WERI-Rb-1 (cell line): Measurements from ENCODE around the gene ANXA5.

ENCODE experiments used
- DNase-seq: peaks from one replicate; pipeline ENCODE4 v3.0.0-alpha.2; 2020
- H3K27ac ChIP-seq: fragments of 250-450 bp; sonication (Bioruptor Pico); 2 replicates; pipeline ENCODE4 v1.5.1; 2020; ENCODE audit warnings: mild to moderate bottlenecking, moderate library complexity
- H3K27me3 ChIP-seq: fragments of 250-450 bp; sonication (Bioruptor Pico); 2 replicates; pipeline ENCODE4 v1.5.1; 2021; ENCODE audit warnings: mild to moderate bottlenecking, low read depth, moderate library complexity; ENCODE audit not compliant: insufficient read depth, severe bottlenecking
- H3K36me3 ChIP-seq: fragments of 250-450 bp; sonication (Bioruptor Pico); 2 replicates; pipeline ENCODE4 v1.5.1; 2020; ENCODE audit warnings: mild to moderate bottlenecking, moderate library complexity
- H3K4me3 ChIP-seq: 2 replicates; pipeline ENCODE4 v1.5.1; 2011; ENCODE audit warnings: low read depth, mild to moderate bottlenecking, control low read depth, low read length
- H3K9me3 ChIP-seq: fragments of 250-450 bp; sonication (Bioruptor Pico); 2 replicates; pipeline ENCODE4 v1.5.1; 2021; ENCODE audit warnings: mild to moderate bottlenecking, moderate library complexity; ENCODE audit not compliant: severe bottlenecking
- CTCF ChIP-seq: IDR thresholded peaks from 2 replicates; pipeline ENCODE4 v1.5.1; 2011; ENCODE audit warnings: low read depth, mild to moderate bottlenecking, control low read depth, inconsistent platforms, low read length

ANXA5 gene

DNA sequence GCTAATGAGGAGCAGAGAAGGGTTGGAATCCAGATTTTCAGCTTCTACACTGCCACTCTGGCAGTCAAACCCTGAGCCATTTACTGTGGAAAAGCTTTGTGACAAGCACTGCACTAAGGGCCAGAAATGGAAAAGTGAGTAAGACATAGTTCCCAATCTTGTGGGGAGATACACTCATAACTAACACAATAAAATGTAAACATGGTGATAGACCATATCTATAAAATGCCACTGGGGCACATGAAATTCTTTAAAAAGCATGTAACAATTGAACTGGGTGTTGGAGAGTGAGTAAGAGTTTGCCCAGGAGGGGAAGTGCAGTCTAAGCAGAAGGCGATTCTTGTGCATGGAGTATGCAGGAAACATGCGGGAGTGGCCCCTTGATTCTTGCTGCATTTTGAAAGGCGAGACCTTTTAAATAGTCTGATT lies 32.0 kb upstream of the ANXA5 start:
- DNase-seq: no peak
- no peak overlapping the region for H3K4me3 ChIP-seq
- TF ChIP-seq CTCF: no peak
- no peaks in the 10 kb centered on the region for H3K27me3 ChIP-seq
- no peaks in the 10 kb centered on the region for H3K36me3 ChIP-seq
- no peak overlapping the region for H3K27ac ChIP-seq
- peaks cover 3% of the 10 kb centered on the region for H3K9me3 ChIP-seq

GRCh38 chr4:121728066-121728465 lies 31.3 kb upstream of the ANXA5 start:
- H3K4me3 ChIP-seq: no peak overlapping the region
- no peak for TF ChIP-seq CTCF
- DNase-seq: no peak
- no peak overlapping the region for H3K27ac ChIP-seq
- no peaks in the 10 kb centered on the region for H3K27me3 ChIP-seq
- no peaks in the 10 kb centered on the region for H3K36me3 ChIP-seq
- H3K9me3 ChIP-seq: peaks cover 3% of the 10 kb centered on the region

DNA sequence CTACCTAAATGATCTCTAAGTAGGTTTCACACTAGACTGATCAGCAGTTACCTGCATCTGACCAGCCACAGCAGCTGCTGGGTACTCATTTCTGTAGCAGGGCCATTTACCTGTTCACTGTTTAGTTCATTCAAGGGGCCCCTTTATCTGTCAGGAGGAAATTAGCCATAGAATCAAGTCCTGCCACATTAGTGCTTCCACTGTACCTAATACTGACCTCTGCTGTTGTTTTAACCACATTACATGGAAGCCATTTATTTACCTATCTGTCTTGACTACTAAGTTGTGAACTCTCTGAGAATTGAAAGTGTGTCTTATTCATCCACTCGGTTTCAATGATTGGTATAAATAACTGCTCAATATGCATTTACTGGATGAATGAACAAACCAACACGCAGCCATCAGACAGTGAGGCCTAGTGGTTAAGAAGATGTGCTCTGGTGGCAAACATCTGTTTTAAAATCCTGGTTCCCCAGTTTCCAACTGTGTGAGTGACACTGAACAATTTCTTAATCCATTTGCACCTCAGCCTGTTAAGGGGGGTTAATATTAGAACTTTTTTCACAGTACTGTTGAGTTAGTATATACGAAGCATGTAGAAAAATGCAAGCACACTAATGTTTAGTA lies 30.0 kb upstream of the ANXA5 start:
- Histone ChIP-seq H3K4me3 (no peak overlapping the region), H3K27ac (no peak overlapping the region), H3K27me3 (no peaks in the 10 kb centered on the region), H3K9me3 (peaks cover 3% of the 10 kb centered on the region), H3K36me3 (no peaks in the 10 kb centered on the region)
- TF ChIP-seq CTCF: peak; percentile 64
- DNase-seq: peak; percentile 12

GRCh38 chr4:121724671-121725070 lies 27.9 kb upstream of the ANXA5 start:
- Histone ChIP-seq H3K4me3 (no peak overlapping the region), H3K27ac (no peak overlapping the region), H3K9me3 (peaks cover 1% of the 10 kb centered on the region), H3K36me3 (no peaks in the 10 kb centered on the region), H3K27me3 (no peaks in the 10 kb centered on the region)
- no peak for DNase-seq
- TF ChIP-seq CTCF: no peak

GRCh38 chr4:121721700-121722099 lies 24.9 kb upstream of the ANXA5 start:
- no peaks in the 10 kb centered on the region for H3K27me3 ChIP-seq
- DNase-seq: no peak
- H3K9me3 ChIP-seq: no peaks in the 10 kb centered on the region
- no peaks in the 10 kb centered on the region for H3K36me3 ChIP-seq
- no peak overlapping the region for H3K27ac ChIP-seq
- H3K4me3 ChIP-seq: no peak overlapping the region
- TF ChIP-seq CTCF: no peak

- Histone ChIP-seq H3K9me3 (no peaks in the 10 kb centered on the region), H3K27me3 (no peaks in the 10 kb centered on the region), H3K36me3 (no peaks in the 10 kb centered on the region), H3K4me3 (no peak overlapping the region), H3K27ac (no peak overlapping the region)
- DNase-seq: no peak
- no peak for TF ChIP-seq CTCF
These were observed 23.3 kb upstream of the ANXA5 start for GRCh38 chr4:121720109-121720508.
